PFSK-1 (cell line): ENCODE data around the gene PCDHGB6.

Source experiments
- FOXP2 ChIP-seq: optimal IDR thresholded peaks from 2 replicates; pipeline ENCODE3; 2011; ENCODE audit warnings: borderline replicate concordance, control low read depth, inconsistent platforms; ENCODE audit not compliant: insufficient read depth; ENCODE audit errors: extremely low read length, extremely low read depth
- POLR2AphosphoS5 ChIP-seq: IDR thresholded peaks from 2 replicates; pipeline ENCODE4 v1.6.1; 2012; ENCODE audit warnings: low read depth, mild to moderate bottlenecking, control low read depth, low read length, moderate library complexity
- SIN3A ChIP-seq: IDR thresholded peaks from 2 replicates; pipeline ENCODE4 v1.6.1; 2012; ENCODE audit warnings: mild to moderate bottlenecking, low read length, moderate library complexity, borderline replicate concordance; ENCODE audit not compliant: insufficient read depth
- TAF1 ChIP-seq: IDR thresholded peaks from 2 replicates; pipeline ENCODE4 v1.6.1; 2012; ENCODE audit warnings: low read length, control low read depth, borderline replicate concordance; ENCODE audit not compliant: insufficient read depth
- TF ChIP-seq, protein P1 (sequence below), 2 experiments: IDR thresholded peaks; 2 replicates each; pipeline versions ENCODE4 v1.6.1 to v1.8.0; 2011 to 2012; ENCODE audit warnings: low read depth in 2 of 2, low read length in 2 of 2, control low read depth in 1 of 2, inconsistent platforms in 1 of 2, mild to moderate bottlenecking in 1 of 2, moderate library complexity in 1 of 2; ENCODE audit not compliant: insufficient read depth in 1 of 2

DNA sequence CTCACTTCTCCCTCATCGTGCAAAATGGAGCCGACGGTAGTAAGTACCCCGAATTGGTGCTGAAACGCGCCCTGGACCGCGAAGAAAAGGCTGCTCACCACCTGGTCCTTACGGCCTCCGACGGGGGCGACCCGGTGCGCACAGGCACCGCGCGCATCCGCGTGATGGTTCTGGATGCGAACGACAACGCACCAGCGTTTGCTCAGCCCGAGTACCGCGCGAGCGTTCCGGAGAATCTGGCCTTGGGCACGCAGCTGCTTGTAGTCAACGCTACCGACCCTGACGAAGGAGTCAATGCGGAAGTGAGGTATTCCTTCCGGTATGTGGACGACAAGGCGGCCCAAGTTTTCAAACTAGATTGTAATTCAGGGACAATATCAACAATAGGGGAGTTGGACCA lies 23.5 kb downstream of the PCDHGB6 start:
- TF ChIP-seq POLR2AphosphoS5 (no peak), SIN3A (no peak), TAF1 (no peak), FOXP2 (no peak)
- TF ChIP-seq, protein P1, sequence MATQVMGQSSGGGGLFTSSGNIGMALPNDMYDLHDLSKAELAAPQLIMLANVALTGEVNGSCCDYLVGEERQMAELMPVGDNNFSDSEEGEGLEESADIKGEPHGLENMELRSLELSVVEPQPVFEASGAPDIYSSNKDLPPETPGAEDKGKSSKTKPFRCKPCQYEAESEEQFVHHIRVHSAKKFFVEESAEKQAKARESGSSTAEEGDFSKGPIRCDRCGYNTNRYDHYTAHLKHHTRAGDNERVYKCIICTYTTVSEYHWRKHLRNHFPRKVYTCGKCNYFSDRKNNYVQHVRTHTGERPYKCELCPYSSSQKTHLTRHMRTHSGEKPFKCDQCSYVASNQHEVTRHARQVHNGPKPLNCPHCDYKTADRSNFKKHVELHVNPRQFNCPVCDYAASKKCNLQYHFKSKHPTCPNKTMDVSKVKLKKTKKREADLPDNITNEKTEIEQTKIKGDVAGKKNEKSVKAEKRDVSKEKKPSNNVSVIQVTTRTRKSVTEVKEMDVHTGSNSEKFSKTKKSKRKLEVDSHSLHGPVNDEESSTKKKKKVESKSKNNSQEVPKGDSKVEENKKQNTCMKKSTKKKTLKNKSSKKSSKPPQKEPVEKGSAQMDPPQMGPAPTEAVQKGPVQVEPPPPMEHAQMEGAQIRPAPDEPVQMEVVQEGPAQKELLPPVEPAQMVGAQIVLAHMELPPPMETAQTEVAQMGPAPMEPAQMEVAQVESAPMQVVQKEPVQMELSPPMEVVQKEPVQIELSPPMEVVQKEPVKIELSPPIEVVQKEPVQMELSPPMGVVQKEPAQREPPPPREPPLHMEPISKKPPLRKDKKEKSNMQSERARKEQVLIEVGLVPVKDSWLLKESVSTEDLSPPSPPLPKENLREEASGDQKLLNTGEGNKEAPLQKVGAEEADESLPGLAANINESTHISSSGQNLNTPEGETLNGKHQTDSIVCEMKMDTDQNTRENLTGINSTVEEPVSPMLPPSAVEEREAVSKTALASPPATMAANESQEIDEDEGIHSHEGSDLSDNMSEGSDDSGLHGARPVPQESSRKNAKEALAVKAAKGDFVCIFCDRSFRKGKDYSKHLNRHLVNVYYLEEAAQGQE (IDR thresholded peaks at IDR 0.05; ENCODE audit: insufficient read depth in 1 of 2, low read depth in 2 of 2, low read length in 2 of 2) = no peak
